K562 (cell line): ENCODE results near the gene SIGLEC14. TPM values are rescaled to one million over a fixed set of nuclear protein-coding genes. Genes with fewer than 3 reads are reported as not detected.

Experiments
- ATAC-seq: fragments of 200-7000 bp; cut with Tn5 transposase; 3 replicates; pipeline ENCODE4 v1.9.1; 2020; ENCODE audit warnings: moderate library complexity
- BruUV-seq: library from RNA; stranded (reverse); fragments of 400-500 nt; replicated peaks from 2 replicates; lab custom pipeline; 2021; lab: Mats Ljungman, UMichigan
- CTCF ChIA-PET: fragments of 300-600 bp; formaldehyde crosslinking; extraction: SDS; loops from one replicate; lab custom pipeline; 2021; ENCODE audit warnings: low intra/inter-chr PET ratio; lab: Yijun Ruan, JAX
- POLR2A ChIA-PET: fragments of 300-600, 350-650 bp; sonication (Branson Sonifier 250); formaldehyde crosslinking; extraction: SDS; loops from one replicate; lab custom pipeline; 2021; ENCODE audit warnings: antibody characterized with exemption, inconsistent platforms; lab: Yijun Ruan, JAX
- DNase-seq, 4 experiments: peaks; one replicate each; pipeline versions ENCODE4 v3.0.0 to v3.0.0-alpha.2; 2011 to 2018; ENCODE audit warnings: low spot score in 3 of 4, mixed read lengths in 3 of 4; ENCODE audit errors: extremely low read depth in 1 of 4
- FAIRE-seq: peaks from 2 replicates; lab custom pipeline; 2011; peaks lifted over from hg19 to GRCh38; lab: Jason Lieb, UNC
- H2AFZ ChIP-seq: 2 replicates; pipeline ENCODE4 v1.6.0; 2011; ENCODE audit warnings: low read depth, low read length, control low read depth, inconsistent platforms
- H3K27ac ChIP-seq: fragments of 200-600 bp; 3 replicates; pipeline ENCODE4 v1.8.0; 2011; ENCODE audit warnings: low read depth, mild to moderate bottlenecking, control low read depth, inconsistent platforms, low read length, moderate library complexity, mixed read lengths; ENCODE audit errors: extremely low read depth
- H3K27me3 ChIP-seq, 2 experiments: fragments of 300-600 bp in 1 of 2; 2 replicates in 1 of 2; 3 replicates in 1 of 2; pipeline versions ENCODE4 v1.6.0 to v1.8.0; 2011; ENCODE audit warnings: inconsistent platforms in 2 of 2, low read length in 2 of 2, mild to moderate bottlenecking in 1 of 2, mixed read lengths in 1 of 2, moderate library complexity in 1 of 2; ENCODE audit not compliant: control insufficient read depth in 2 of 2, insufficient read depth in 2 of 2
- H3K36me3 ChIP-seq: fragments of 300-600 bp; 3 replicates; pipeline ENCODE4 v1.8.0; 2011; ENCODE audit warnings: mild to moderate bottlenecking, low read length, inconsistent platforms; ENCODE audit not compliant: control insufficient read depth, insufficient read depth
- H3K4me1 ChIP-seq, 2 experiments: fragments of 200-600 bp in 1 of 2; replicated peaks in 1 of 2; 2 replicates in 1 of 2; 3 replicates in 1 of 2; pipeline versions ENCODE4 v1.5.1 to v1.8.0; 2011; ENCODE audit warnings: inconsistent platforms in 2 of 2, low read length in 2 of 2, mild to moderate bottlenecking in 1 of 2, mixed read lengths in 1 of 2, moderate library complexity in 1 of 2; ENCODE audit not compliant: control insufficient read depth in 2 of 2, insufficient read depth in 2 of 2
- H3K4me2 ChIP-seq: 2 replicates; pipeline ENCODE4 v1.6.1; 2011; ENCODE audit warnings: low read length, control low read depth, inconsistent platforms, mixed read lengths; ENCODE audit not compliant: insufficient read depth
- H3K4me3 ChIP-seq: fragments of 200-600 bp; sonication (generic), shearing (Covaris generic); 2 replicates; pipeline ENCODE4 v1.5.1; 2016; ENCODE audit warnings: control low read depth, inconsistent platforms
- H3K79me2 ChIP-seq: fragments of 200-600 bp; 3 replicates; pipeline ENCODE4 v1.8.0; 2011; ENCODE audit warnings: low read length, inconsistent platforms; ENCODE audit not compliant: control insufficient read depth, insufficient read depth
- H3K9ac ChIP-seq, 2 experiments: 2 replicates each; pipeline versions ENCODE4 v1.6.0 to v1.6.1; 2011; ENCODE audit warnings: low read depth in 2 of 2, low read length in 2 of 2, control low read depth in 1 of 2, inconsistent platforms in 1 of 2, mild to moderate bottlenecking in 1 of 2, mixed read lengths in 1 of 2; ENCODE audit not compliant: insufficient read depth in 1 of 2
- H3K9me1 ChIP-seq: one replicate; pipeline ENCODE4 v1.6.0; 2011; ENCODE audit warnings: inconsistent platforms, mild to moderate bottlenecking, low read length, moderate library complexity; ENCODE audit not compliant: control insufficient read depth, insufficient read depth
- H3K9me3 ChIP-seq: replicated peaks from 2 replicates; pipeline ENCODE4 v1.5.1; 2011; ENCODE audit warnings: low read depth, low read length, inconsistent platforms; ENCODE audit not compliant: control insufficient read depth, insufficient read depth
- H4K20me1 ChIP-seq: replicated peaks from 2 replicates; pipeline ENCODE4 v1.6.1; 2011; ENCODE audit warnings: low read length, inconsistent platforms, mixed read lengths; ENCODE audit not compliant: control insufficient read depth, insufficient read depth
- C11orf30 ChIP-seq: fragments of 450-650 bp; IDR thresholded peaks from 2 replicates; pipeline ENCODE4 v1.6.1; 2016; ENCODE audit warnings: low read depth, mild to moderate bottlenecking
- CHD4 ChIP-seq: fragments of 200-600 bp; sonication (generic); IDR thresholded peaks from 3 replicates; pipeline ENCODE4 v1.6.1; 2012; ENCODE audit warnings: low read depth, mild to moderate bottlenecking, mixed read lengths, low read length, inconsistent platforms; ENCODE audit not compliant: insufficient read depth, insufficient replicate concordance, poor library complexity, severe bottlenecking
- EP300 ChIP-seq: IDR thresholded peaks from 2 replicates; pipeline ENCODE4 v1.6.1; 2012; ENCODE audit warnings: low read length, improper control_type of control experiment
- GTF2F1 ChIP-seq: IDR thresholded peaks from 2 replicates; pipeline ENCODE4 v1.6.1; 2011; ENCODE audit warnings: low read depth, low read length, improper control_type of control experiment
- JUND ChIP-seq, 2 experiments: IDR thresholded peaks; 2 replicates in 1 of 2; 3 replicates in 1 of 2; pipeline ENCODE4 v1.6.1; 2011; ENCODE audit warnings: borderline replicate concordance in 2 of 2, low read depth in 2 of 2, low read length in 2 of 2, improper control_type of control experiment in 1 of 2, missing biosample characterization in 1 of 2, missing genetic modification characterization in 1 of 2, missing genetic modification reagents in 1 of 2
- NFE2L1 ChIP-seq: fragments of 450-650 bp; IDR thresholded peaks from 2 replicates; pipeline ENCODE4 v1.6.1; 2016; ENCODE audit warnings: missing genetic modification characterization, low read depth, mild to moderate bottlenecking, missing compliant biosample characterization, moderate library complexity, borderline replicate concordance
- NKRF ChIP-seq: fragments of 450-650 bp; IDR thresholded peaks from 2 replicates; pipeline ENCODE4 v1.6.1; 2016; ENCODE audit warnings: borderline replicate concordance
- RHOXF2B ChIP-seq: fragments of 250-450 bp; sonication (Bioruptor Pico); conservative IDR thresholded peaks from 2 replicates; pipeline ENCODE4 v1.5.1; 2021
- SMC3 ChIP-seq: conservative IDR thresholded peaks from 2 replicates; pipeline ENCODE4 v1.6.1; 2011; ENCODE audit warnings: low read depth, low read length, improper control_type of control experiment; ENCODE audit not compliant: insufficient read depth
- SRF ChIP-seq, 2 experiments: fragments of 250-450, 450-650 bp in 1 of 2; sonication (Bioruptor Pico) in 1 of 2; sonication (generic) in 1 of 2; formaldehyde crosslinking; IDR thresholded peaks; 2 replicates each; pipeline versions ENCODE4 v1.5.0 to v1.5.1; 2020 to 2022; ENCODE audit warnings: mild to moderate bottlenecking in 1 of 2, missing genetic modification reagents in 1 of 2
- TFE3 ChIP-seq: fragments of 450-650 bp; formaldehyde crosslinking; IDR thresholded peaks from 2 replicates; pipeline ENCODE4 v1.4.0; 2020; ENCODE audit warnings: mild to moderate bottlenecking, mixed read lengths
- ZBTB26 ChIP-seq: fragments of 450-650 bp; formaldehyde crosslinking; IDR thresholded peaks from 2 replicates; pipeline ENCODE4 v1.4.0; 2022; ENCODE audit warnings: missing genetic modification characterization
- ZNF449 ChIP-seq: fragments of 250-450 bp; sonication (Bioruptor Pico); IDR thresholded peaks from 2 replicates; pipeline ENCODE4 v1.8.0; 2022; ENCODE audit warnings: moderate library complexity, mild to moderate bottlenecking, inconsistent platforms
- ZNF766 ChIP-seq: fragments of 200-800 bp; sonication (Bioruptor generic); conservative IDR thresholded peaks from 2 replicates; pipeline ENCODE4 v1.6.1; 2016; ENCODE audit warnings: missing genetic modification characterization, missing compliant biosample characterization
- WGBS: fragments of 100-300 bp; shearing (Covaris generic); methylation state at CpG from one replicate; pipeline ENCODE4 v1.1.6; 2016; ENCODE audit warnings: low coverage, mixed read lengths; ENCODE audit not compliant: insufficient coverage; ENCODE audit errors: missing lambda C conversion rate; 5-methylcytosine and 5-hydroxymethylcytosine counted together
- in situ Hi-C: fragments of 300-500 bp; cut with MboI; formaldehyde crosslinking; loops from 4 replicates; pipeline ENCODE4 v1.15.0; 2018; ENCODE audit warnings: inconsistent platforms, mixed read lengths
- intact Hi-C: fragments of 100-400 bp; cut with micrococcal nuclease; formaldehyde crosslinking; loops from 2 replicates; pipeline ENCODE4 v1.14.2; 2022
- polyA plus RNA-seq, 8 experiments: library from polyadenylated mRNA; depleted of rRNA in 4 of 8; stranded (reverse) in 5 of 8; unstranded in 3 of 8; fragments of >200 nt; fragmentation: Nextera tagmentation in 2 of 8; fragmentation: Illumina TruSeq in 1 of 8; extraction: Ambion mirVana in 2 of 8; extraction: Trizol in 1 of 8; gene quantifications; 2 replicates each; pipeline versions ENCODE4 v1.2.1 to v1.2.3, GENCODE V29; 2011 to 2014; ENCODE audit warnings: inconsistent platforms in 1 of 8, missing spikeins in 1 of 8
- total RNA-seq, 7 experiments: library from RNA; depleted of rRNA in 6 of 7; stranded (reverse); fragments of >200 nt in 6 of 7; fragmentation: Illumina TruSeq in 2 of 7; extraction: Trizol in 2 of 7; gene quantifications; 2 replicates each; pipeline versions ENCODE4 v1.2.1 to v1.2.3, GENCODE V29; 2011 to 2021; ENCODE audit warnings: low replicate concordance in 1 of 7

The SIGLEC14 gene
- total and polyA plus RNA-seq, 9 of the 15 experiments (the other 6 are each of a cell fraction or from before 2014, with no cell fraction given): not detected

- TF ChIP-seq NKRF (no peak), JUND (IDR thresholded peaks at IDR 0.05; ENCODE audit: borderline replicate concordance, low read depth, low read length) (peak; percentile 29; the same call in 1 of the 2 replicates), JUND (tag; IDR thresholded peaks at IDR 0.05; ENCODE audit: borderline replicate concordance, low read depth, low read length) (no peak; the same call in 2 of the 3 replicates), NFE2L1 (tag) (no peak), CHD4 (no peak), SRF (CRISPR knock-in tag; IDR thresholded peaks at IDR 0.05) (no peak)
These were observed 18.4 kb upstream of the SIGLEC14 start (continued) for GRCh38 chr19:51664997-51665396.

- in situ Hi-C loops: loop anchor here (5.0 to 25.0 kb wide), 2 partner anchors 327 to 502 kb away; no protein-coding TSS in a partner anchor
- POLR2A ChIA-PET: no interaction called here
- ATAC-seq (no peak), DNase-seq (no peak), FAIRE-seq (no peak)
- CTCF ChIA-PET: interaction anchor here (0.8 kb wide), 1 partner anchor 144 kb away, joined by 3 read pairs; no protein-coding TSS in a partner anchor
- intact Hi-C loops: no loop called here
- no peaks in the 10 kb centered on the region for H3K79me2 ChIP-seq
- H3K27ac ChIP-seq: no peak overlapping the region
- H3K27me3 ChIP-seq: no peaks in the 10 kb centered on the region
- H3K4me2 ChIP-seq: no peak overlapping the region
- no peaks in the 10 kb centered on the region for H4K20me1 ChIP-seq
- BruUV-seq: no TSS peak
- TF ChIP-seq C11orf30 (no peak), ZNF766 (CRISPR knock-in tag) (no peak), RHOXF2B (CRISPR knock-in tag) (no peak), TFE3 (no peak), EP300 (no peak), ZBTB26 (no peak), ZNF449 (no peak), SMC3 (no peak), GTF2F1 (no peak)
- 6% methylated on average over 1 of the region's 1 CpG for whole genome bisulfite sequencing
- H3K4me3 ChIP-seq: no peak overlapping the region
- H2AFZ ChIP-seq: no peak overlapping the region
- no peaks in the 10 kb centered on the region for H3K9me1 ChIP-seq
- H3K36me3 ChIP-seq: no peaks in the 10 kb centered on the region
- H3K9me3 ChIP-seq: no peaks in the 10 kb centered on the region
- no peaks in the 10 kb centered on the region for H3K4me1 ChIP-seq
- H3K9ac ChIP-seq: no peak overlapping the region
These were observed 17.5 kb upstream of the SIGLEC14 start for GRCh38 chr19:51664131-51664530.
